ENCODE data around the gene TWIST2.

DNA sequence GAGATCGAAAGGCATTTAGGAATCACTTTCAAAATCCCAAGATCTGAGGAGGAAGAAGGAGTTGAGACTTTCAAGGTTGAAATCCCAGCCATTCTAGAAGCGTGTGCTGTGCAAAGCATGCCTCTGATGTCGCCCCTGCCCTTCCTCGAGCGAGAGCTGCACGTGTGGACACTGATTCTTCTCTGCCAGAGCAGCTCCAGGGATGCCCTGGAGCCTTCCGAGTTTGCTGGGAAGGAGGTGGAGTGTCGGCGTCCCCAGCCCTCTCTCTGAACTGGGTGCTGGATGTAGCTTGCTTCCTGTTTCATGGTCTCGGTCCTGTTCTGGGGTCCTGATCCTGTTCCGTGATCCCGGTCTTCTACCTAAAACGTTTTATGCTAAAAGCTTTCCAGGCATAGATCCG lies 76.1 kb downstream of the TWIST2 start:
- TF ChIP-seq STAT1 (conservative IDR thresholded peaks at IDR 0.05) (no peak), BHLHE40 (IDR thresholded peaks at IDR 0.05; ENCODE audit: borderline replicate concordance in 1 of 2, low read depth in 2 of 2, low read length in 1 of 2) (no peak), SPI1 (IDR thresholded peaks at IDR 0.05; ENCODE audit: borderline replicate concordance, insufficient read depth, low read depth, low read length) (no peak), EZH2 (IDR thresholded peaks at IDR 0.05; ENCODE audit: borderline replicate concordance, control insufficient read depth, low read depth, low read length) (no peak), BMI1 (IDR thresholded peaks at IDR 0.05; ENCODE audit: borderline replicate concordance) (no peak), EP300 (IDR thresholded peaks at IDR 0.05; ENCODE audit: borderline replicate concordance in 1 of 2, control insufficient read depth in 1 of 2, low read depth in 2 of 2, low read length in 2 of 2) (no peak), BRCA1 (IDR thresholded peaks at IDR 0.05; ENCODE audit: low read depth, low read length) (no peak), NRF1 (conservative IDR thresholded peaks at IDR 0.05; ENCODE audit: low read depth, low read length) (no peak), ZSCAN29 (IDR thresholded peaks at IDR 0.05) (no peak), GABPA (IDR thresholded peaks at IDR 0.05; ENCODE audit: low read depth) (no peak)
- TF ChIP-seq, protein P1, sequence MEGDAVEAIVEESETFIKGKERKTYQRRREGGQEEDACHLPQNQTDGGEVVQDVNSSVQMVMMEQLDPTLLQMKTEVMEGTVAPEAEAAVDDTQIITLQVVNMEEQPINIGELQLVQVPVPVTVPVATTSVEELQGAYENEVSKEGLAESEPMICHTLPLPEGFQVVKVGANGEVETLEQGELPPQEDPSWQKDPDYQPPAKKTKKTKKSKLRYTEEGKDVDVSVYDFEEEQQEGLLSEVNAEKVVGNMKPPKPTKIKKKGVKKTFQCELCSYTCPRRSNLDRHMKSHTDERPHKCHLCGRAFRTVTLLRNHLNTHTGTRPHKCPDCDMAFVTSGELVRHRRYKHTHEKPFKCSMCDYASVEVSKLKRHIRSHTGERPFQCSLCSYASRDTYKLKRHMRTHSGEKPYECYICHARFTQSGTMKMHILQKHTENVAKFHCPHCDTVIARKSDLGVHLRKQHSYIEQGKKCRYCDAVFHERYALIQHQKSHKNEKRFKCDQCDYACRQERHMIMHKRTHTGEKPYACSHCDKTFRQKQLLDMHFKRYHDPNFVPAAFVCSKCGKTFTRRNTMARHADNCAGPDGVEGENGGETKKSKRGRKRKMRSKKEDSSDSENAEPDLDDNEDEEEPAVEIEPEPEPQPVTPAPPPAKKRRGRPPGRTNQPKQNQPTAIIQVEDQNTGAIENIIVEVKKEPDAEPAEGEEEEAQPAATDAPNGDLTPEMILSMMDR (IDR thresholded peaks at IDR 0.05 in 2 of 3, conservative IDR thresholded peaks at IDR 0.05 in 1 of 3; ENCODE audit: control insufficient read depth in 2 of 3, extremely low read depth in 1 of 3, insufficient read depth in 1 of 3, low read depth in 3 of 3, low read length in 3 of 3): no peak
- TF ChIP-seq, protein P2, sequence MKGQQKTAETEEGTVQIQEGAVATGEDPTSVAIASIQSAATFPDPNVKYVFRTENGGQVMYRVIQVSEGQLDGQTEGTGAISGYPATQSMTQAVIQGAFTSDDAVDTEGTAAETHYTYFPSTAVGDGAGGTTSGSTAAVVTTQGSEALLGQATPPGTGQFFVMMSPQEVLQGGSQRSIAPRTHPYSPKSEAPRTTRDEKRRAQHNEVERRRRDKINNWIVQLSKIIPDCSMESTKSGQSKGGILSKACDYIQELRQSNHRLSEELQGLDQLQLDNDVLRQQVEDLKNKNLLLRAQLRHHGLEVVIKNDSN (IDR thresholded peaks at IDR 0.05; ENCODE audit: borderline replicate concordance, extremely low read length, insufficient read depth, low read depth, low read length): no peak
- TF ChIP-seq, protein P3, sequence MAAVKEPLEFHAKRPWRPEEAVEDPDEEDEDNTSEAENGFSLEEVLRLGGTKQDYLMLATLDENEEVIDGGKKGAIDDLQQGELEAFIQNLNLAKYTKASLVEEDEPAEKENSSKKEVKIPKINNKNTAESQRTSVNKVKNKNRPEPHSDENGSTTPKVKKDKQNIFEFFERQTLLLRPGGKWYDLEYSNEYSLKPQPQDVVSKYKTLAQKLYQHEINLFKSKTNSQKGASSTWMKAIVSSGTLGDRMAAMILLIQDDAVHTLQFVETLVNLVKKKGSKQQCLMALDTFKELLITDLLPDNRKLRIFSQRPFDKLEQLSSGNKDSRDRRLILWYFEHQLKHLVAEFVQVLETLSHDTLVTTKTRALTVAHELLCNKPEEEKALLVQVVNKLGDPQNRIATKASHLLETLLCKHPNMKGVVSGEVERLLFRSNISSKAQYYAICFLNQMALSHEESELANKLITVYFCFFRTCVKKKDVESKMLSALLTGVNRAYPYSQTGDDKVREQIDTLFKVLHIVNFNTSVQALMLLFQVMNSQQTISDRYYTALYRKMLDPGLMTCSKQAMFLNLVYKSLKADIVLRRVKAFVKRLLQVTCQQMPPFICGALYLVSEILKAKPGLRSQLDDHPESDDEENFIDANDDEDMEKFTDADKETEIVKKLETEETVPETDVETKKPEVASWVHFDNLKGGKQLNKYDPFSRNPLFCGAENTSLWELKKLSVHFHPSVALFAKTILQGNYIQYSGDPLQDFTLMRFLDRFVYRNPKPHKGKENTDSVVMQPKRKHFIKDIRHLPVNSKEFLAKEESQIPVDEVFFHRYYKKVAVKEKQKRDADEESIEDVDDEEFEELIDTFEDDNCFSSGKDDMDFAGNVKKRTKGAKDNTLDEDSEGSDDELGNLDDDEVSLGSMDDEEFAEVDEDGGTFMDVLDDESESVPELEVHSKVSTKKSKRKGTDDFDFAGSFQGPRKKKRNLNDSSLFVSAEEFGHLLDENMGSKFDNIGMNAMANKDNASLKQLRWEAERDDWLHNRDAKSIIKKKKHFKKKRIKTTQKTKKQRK (IDR thresholded peaks at IDR 0.05; ENCODE audit: low read depth, low read length): no peak
